Right ventricle myocardium inferior (tissue), 1 donor: ENCODE results near the gene TFF1. TPM values are rescaled to one million over a fixed set of nuclear protein-coding genes. Genes with fewer than 3 reads are reported as not detected.

Experiments
- ATAC-seq: fragments of 200-7000 bp; cut with Tn5 transposase; one replicate; pipeline ENCODE4 v1.9.1; 2020; ENCODE audit warnings: mild to moderate bottlenecking, moderate library complexity
- DNase-seq: peaks from one replicate; pipeline ENCODE4 v3.0.0; 2021; ENCODE audit errors: missing footprints
- intact Hi-C: fragments of 100-400 bp; cut with DNase I; formaldehyde crosslinking; loops from one replicate; pipeline ENCODE4 v1.11.0; 2022
- total RNA-seq: library from RNA; stranded (reverse); fragmentation: NEBNext Ultra II Directional; extraction: Animal tissue kit (Norgen Biotek cat#: 25700); gene quantifications from one replicate; pipeline ENCODE4 v1.2.1, GENCODE V29; 2021
- donor health status: DM: no; HTN: yes; CAD: no; lungs with severe emphysema.

Gene TFF1
- total RNA-seq, 1 donor from 2014 or later = not detected

GRCh38 chr21:42336054-42336453 is 30.3 kb downstream of the TFF1 start:
- ATAC-seq (no peak), DNase-seq (no peak)
- intact Hi-C loops = loop anchor here (5.0 kb wide), 1 partner anchor 111 kb away; no protein-coding TSS in a partner anchor

GRCh38 chr21:42332557-42333317 is 33.6 kb downstream of the TFF1 start:
- ATAC-seq (no peak), DNase-seq (no peak)
- intact Hi-C loops = no loop called here

- intact Hi-C loops = no loop called here
- DNase-seq (no peak), ATAC-seq (no peak)
These were observed 34.7 kb downstream of the TFF1 start for GRCh38 chr21:42331660-42332059.

- DNase-seq = no peak
- intact Hi-C loops = no loop called here
- ATAC-seq = no peak
These were observed 35.7 kb downstream of the TFF1 start for GRCh38 chr21:42330380-42331371.

- DNase-seq = no peak
- intact Hi-C loops = no loop called here
- no peak for ATAC-seq
These were observed 41.4 kb downstream of the TFF1 start for GRCh38 chr21:42324896-42325295.

- ATAC-seq (no peak), DNase-seq (no peak)
- intact Hi-C loops = no loop called here
These were observed 44.5 kb downstream of the TFF1 start for GRCh38 chr21:42321845-42322244.

GRCh38 chr21:42321231-42321630 is 45.1 kb downstream of the TFF1 start:
- intact Hi-C loops = no loop called here
- no peak for DNase-seq
- ATAC-seq = no peak

GRCh38 chr21:42320791-42321190 is 45.5 kb downstream of the TFF1 start:
- DNase-seq (no peak), ATAC-seq (no peak)
- intact Hi-C loops = no loop called here

- DNase-seq (no peak), ATAC-seq (no peak)
- intact Hi-C loops = no loop called here
These were observed 46.3 kb downstream of the TFF1 start for GRCh38 chr21:42319851-42320572.

GRCh38 chr21:42319376-42319775 is 47.0 kb downstream of the TFF1 start:
- DNase-seq = peak; percentile 83
- intact Hi-C loops = no loop called here
- no peak for ATAC-seq

GRCh38 chr21:42317826-42318746 is 48.2 kb downstream of the TFF1 start:
- DNase-seq (no peak), ATAC-seq (no peak)
- intact Hi-C loops = no loop called here

GRCh38 chr21:42317341-42317741 is 49.0 kb downstream of the TFF1 start:
- no peak for ATAC-seq
- intact Hi-C loops = no loop called here
- no peak for DNase-seq

- ATAC-seq = no peak
- intact Hi-C loops = no loop called here
These were observed 49.4 kb downstream of the TFF1 start for GRCh38 chr21:42316891-42317290.

GRCh38 chr21:42315296-42315891 is 50.9 kb downstream of the TFF1 start, which contains the start of gene TFF3:
Gene TFF3 (minus strand): TSS chr21:42315409. CDS start chr21:42315374, 35 bp downstream.
- intact Hi-C loops = no loop called here
- no peak for ATAC-seq
- DNase-seq = no peak

More at GRCh38 chr21:42316891-42317290, 49.4 kb downstream of the TFF1 start:
- DNase-seq = no peak

GRCh38 chr21:42314616-42315295 is 51.6 kb downstream of the TFF1 start:
- intact Hi-C loops = no loop called here
- no peak for DNase-seq
- no peak for ATAC-seq

GRCh38 chr21:42313501-42313969 is 52.8 kb downstream of the TFF1 start:
- no peak for DNase-seq
- no peak for ATAC-seq
- intact Hi-C loops = no loop called here

- DNase-seq (no peak), ATAC-seq (no peak)
These were observed 53.7 kb downstream of the TFF1 start for GRCh38 chr21:42312626-42313104.

More at GRCh38 chr21:42312626-42313104, 53.7 kb downstream of the TFF1 start:
- intact Hi-C loops = no loop called here
